HepG2 (cell line): ENCODE results near the gene ACOT9. TPM values are rescaled to one million over a fixed set of nuclear protein-coding genes. Genes with fewer than 3 reads are reported as not detected.

Experiments
- ERF ChIP-seq: IDR thresholded peaks from 2 replicates; pipeline ENCODE4 v1.6.1; 2018; ENCODE audit warnings: missing biosample characterization, missing genetic modification reagents
- HES4 ChIP-seq: sonication (generic); formaldehyde crosslinking; IDR thresholded peaks from 2 replicates; pipeline ENCODE4 v1.9.0; 2021; ENCODE audit warnings: mild to moderate bottlenecking, missing genetic modification reagents, borderline replicate concordance
- MED8 ChIP-seq: sonication (generic); formaldehyde crosslinking; IDR thresholded peaks from 2 replicates; pipeline ENCODE4 v1.8.1; 2023; ENCODE audit warnings: mild to moderate bottlenecking, missing genetic modification reagents; ENCODE audit not compliant: insufficient replicate concordance
- NCOA1 ChIP-seq: sonication (generic); formaldehyde crosslinking; IDR thresholded peaks from 2 replicates; pipeline ENCODE4 v1.9.0; 2021; ENCODE audit warnings: missing genetic modification reagents
- SAP130 ChIP-seq: IDR thresholded peaks from 2 replicates; pipeline ENCODE4 v1.6.1; 2016; ENCODE audit warnings: low read depth
- SATB2 ChIP-seq: sonication (generic); formaldehyde crosslinking; IDR thresholded peaks from 2 replicates; pipeline ENCODE4 v1.5.0; 2020; ENCODE audit warnings: missing genetic modification reagents
- SP5 ChIP-seq: IDR thresholded peaks from 2 replicates; pipeline ENCODE4 v1.6.1; 2016; ENCODE audit warnings: low read depth, borderline replicate concordance
- SPEN ChIP-seq: sonication (generic); formaldehyde crosslinking; IDR thresholded peaks from 2 replicates; pipeline ENCODE4 v1.5.1; 2020; ENCODE audit warnings: low read depth, mild to moderate bottlenecking, missing genetic modification reagents
- TCF12 ChIP-seq, 2 experiments: fragments of 450-650 bp in 1 of 2; sonication (generic) in 1 of 2; formaldehyde crosslinking in 1 of 2; IDR thresholded peaks; 2 replicates each; pipeline versions ENCODE4 v1.6.1 to v1.8.0; 2017 to 2022; ENCODE audit warnings: antibody characterized with exemption in 1 of 2, mild to moderate bottlenecking in 1 of 2, missing genetic modification reagents in 1 of 2, moderate library complexity in 1 of 2
- ZNF296 ChIP-seq: sonication (generic); formaldehyde crosslinking; conservative IDR thresholded peaks from 2 replicates; pipeline ENCODE4 v1.5.0; 2020; ENCODE audit warnings: mild to moderate bottlenecking, missing genetic modification reagents
- ZNF343 ChIP-seq: sonication (generic); formaldehyde crosslinking; IDR thresholded peaks from 2 replicates; pipeline ENCODE4 v1.4.0; 2020; ENCODE audit warnings: mild to moderate bottlenecking, missing genetic modification reagents
- ZNF660 ChIP-seq: sonication (generic); formaldehyde crosslinking; IDR thresholded peaks from 2 replicates; pipeline ENCODE4 v1.5.1; 2020; ENCODE audit warnings: mild to moderate bottlenecking, low read depth, missing genetic modification reagents, borderline replicate concordance
- polyA plus RNA-seq, 8 experiments: library from polyadenylated mRNA; depleted of rRNA in 3 of 8; stranded (reverse) in 7 of 8; unstranded in 1 of 8; fragments of >200 nt; fragmentation: Illumina TruSeq in 4 of 8; extraction: Trizol in 4 of 8; gene quantifications; 2 replicates each; pipeline versions ENCODE4 v1.2.1 to v1.2.3, GENCODE V29; 2011 to 2016; ENCODE audit warnings: low read depth in 4 of 8, missing spikeins in 1 of 8, mixed read lengths in 1 of 8; ENCODE audit not compliant: insufficient read depth in 1 of 8
- total RNA-seq, 5 experiments: library from RNA; depleted of rRNA; stranded (reverse); fragments of >200 nt; fragmentation: Illumina TruSeq; extraction: Trizol; gene quantifications; 2 replicates each; pipeline ENCODE4 v1.2.3, GENCODE V29; 2016; ENCODE audit warnings: low read depth in 1 of 5
- TF ChIP-seq, protein P1 (sequence below): sonication (generic); formaldehyde crosslinking; IDR thresholded peaks from 2 replicates; pipeline ENCODE4 v1.4.0; 2020; ENCODE audit warnings: missing genetic modification reagents, borderline replicate concordance
- TF ChIP-seq, protein P2 (sequence below): sonication (generic); formaldehyde crosslinking; IDR thresholded peaks from 2 replicates; pipeline ENCODE4 v1.4.0; 2020; ENCODE audit warnings: low read depth, missing genetic modification reagents
- TF ChIP-seq, protein P3 (sequence below), 2 experiments: sonication (generic) in 1 of 2; formaldehyde crosslinking in 1 of 2; IDR thresholded peaks; 2 replicates each; pipeline versions ENCODE4 v1.6.1 to v1.9.0; 2014 to 2022; ENCODE audit warnings: antibody characterized with exemption in 1 of 2, borderline replicate concordance in 1 of 2, inconsistent platforms in 1 of 2, low read depth in 1 of 2, missing genetic modification reagents in 1 of 2

The ACOT9 gene
- total and polyA plus RNA-seq, 2 of the 13 experiments (the other 11 are each of a cell fraction or from before 2014, with no cell fraction given): 33.3 to 36.9 TPM

DNA sequence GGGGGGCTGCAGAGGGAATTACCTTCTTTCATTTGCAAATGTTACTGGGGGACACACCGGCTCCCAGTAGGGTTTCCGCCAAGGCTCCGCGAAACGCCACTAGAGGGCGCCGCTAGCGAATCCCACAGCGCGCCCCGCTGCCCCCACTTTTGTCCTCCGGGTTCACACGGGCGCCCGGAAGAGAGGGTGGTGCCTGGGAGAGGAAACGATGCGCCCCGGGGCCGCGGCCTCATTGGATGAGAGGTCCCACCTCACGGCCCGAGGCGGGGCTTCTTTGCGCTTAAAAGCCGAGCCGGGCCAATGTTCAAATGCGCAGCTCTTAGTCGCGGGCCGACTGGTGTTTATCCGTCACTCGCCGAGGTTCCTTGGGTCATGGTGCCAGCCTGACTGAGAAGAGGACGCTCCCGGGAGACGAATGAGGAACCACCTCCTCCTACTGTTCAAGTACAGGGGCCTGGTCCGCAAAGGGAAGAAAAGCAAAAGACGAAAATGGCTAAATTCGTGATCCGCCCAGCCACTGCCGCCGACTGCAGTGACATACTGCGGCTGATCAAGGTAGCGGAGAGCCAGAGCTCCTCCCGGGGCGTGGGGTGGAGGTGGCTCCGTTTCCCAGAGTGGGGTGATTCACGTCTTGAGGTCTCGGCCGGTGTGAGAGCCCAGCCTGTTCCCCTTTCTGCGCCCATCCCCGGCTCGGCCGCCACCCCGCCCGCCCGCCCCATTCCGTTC lies 40.0 kb upstream of the ACOT9 start, which contains the start of gene SAT1 (continued):
- TF ChIP-seq TCF12 (IDR thresholded peaks at IDR 0.05) (no peak), TCF12 (CRISPR knock-in tag; IDR thresholded peaks at IDR 0.05) (no peak), SATB2 (CRISPR knock-in tag) (no peak), ZNF343 (CRISPR knock-in tag) (no peak), ZNF660 (no peak), HES4 (CRISPR knock-in tag) (no peak), SAP130 (CRISPR knock-in tag) (peak; percentile 70; the same call in 1 of the 2 replicates), SP5 (CRISPR knock-in tag) (0 out of 2 replicates have a peak, but pooled peaks have one; percentile 16), ZNF296 (no peak), SPEN (peak; percentile 72; the same call in 1 of the 2 replicates), MED8 (CRISPR knock-in tag) (no peak), ERF (CRISPR knock-in tag) (peak; percentile 85), NCOA1 (CRISPR knock-in tag) (no peak)
- TF ChIP-seq, protein P1, sequence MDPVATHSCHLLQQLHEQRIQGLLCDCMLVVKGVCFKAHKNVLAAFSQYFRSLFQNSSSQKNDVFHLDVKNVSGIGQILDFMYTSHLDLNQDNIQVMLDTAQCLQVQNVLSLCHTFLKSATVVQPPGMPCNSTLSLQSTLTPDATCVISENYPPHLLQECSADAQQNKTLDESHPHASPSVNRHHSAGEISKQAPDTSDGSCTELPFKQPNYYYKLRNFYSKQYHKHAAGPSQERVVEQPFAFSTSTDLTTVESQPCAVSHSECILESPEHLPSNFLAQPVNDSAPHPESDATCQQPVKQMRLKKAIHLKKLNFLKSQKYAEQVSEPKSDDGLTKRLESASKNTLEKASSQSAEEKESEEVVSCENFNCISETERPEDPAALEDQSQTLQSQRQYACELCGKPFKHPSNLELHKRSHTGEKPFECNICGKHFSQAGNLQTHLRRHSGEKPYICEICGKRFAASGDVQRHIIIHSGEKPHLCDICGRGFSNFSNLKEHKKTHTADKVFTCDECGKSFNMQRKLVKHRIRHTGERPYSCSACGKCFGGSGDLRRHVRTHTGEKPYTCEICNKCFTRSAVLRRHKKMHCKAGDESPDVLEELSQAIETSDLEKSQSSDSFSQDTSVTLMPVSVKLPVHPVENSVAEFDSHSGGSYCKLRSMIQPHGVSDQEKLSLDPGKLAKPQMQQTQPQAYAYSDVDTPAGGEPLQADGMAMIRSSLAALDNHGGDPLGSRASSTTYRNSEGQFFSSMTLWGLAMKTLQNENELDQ (CRISPR knock-in tag): no peak
- TF ChIP-seq, protein P2, sequence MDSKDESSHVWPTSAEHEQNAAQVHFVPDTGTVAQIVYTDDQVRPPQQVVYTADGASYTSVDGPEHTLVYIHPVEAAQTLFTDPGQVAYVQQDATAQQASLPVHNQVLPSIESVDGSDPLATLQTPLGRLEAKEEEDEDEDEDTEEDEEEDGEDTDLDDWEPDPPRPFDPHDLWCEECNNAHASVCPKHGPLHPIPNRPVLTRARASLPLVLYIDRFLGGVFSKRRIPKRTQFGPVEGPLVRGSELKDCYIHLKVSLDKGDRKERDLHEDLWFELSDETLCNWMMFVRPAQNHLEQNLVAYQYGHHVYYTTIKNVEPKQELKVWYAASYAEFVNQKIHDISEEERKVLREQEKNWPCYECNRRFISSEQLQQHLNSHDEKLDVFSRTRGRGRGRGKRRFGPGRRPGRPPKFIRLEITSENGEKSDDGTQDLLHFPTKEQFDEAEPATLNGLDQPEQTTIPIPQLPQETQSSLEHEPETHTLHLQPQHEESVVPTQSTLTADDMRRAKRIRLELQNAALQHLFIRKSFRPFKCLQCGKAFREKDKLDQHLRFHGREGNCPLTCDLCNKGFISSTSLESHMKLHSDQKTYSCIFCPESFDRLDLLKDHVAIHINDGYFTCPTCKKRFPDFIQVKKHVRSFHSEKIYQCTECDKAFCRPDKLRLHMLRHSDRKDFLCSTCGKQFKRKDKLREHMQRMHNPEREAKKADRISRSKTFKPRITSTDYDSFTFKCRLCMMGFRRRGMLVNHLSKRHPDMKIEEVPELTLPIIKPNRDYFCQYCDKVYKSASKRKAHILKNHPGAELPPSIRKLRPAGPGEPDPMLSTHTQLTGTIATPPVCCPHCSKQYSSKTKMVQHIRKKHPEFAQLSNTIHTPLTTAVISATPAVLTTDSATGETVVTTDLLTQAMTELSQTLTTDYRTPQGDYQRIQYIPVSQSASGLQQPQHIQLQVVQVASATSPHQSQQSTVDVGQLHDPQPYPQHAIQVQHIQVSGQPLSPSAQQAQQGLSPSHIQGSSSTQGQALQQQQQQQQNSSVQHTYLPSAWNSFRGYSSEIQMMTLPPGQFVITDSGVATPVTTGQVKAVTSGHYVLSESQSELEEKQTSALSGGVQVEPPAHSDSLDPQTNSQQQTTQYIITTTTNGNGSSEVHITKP (CRISPR knock-in tag): no peak
- TF ChIP-seq, protein P3, sequence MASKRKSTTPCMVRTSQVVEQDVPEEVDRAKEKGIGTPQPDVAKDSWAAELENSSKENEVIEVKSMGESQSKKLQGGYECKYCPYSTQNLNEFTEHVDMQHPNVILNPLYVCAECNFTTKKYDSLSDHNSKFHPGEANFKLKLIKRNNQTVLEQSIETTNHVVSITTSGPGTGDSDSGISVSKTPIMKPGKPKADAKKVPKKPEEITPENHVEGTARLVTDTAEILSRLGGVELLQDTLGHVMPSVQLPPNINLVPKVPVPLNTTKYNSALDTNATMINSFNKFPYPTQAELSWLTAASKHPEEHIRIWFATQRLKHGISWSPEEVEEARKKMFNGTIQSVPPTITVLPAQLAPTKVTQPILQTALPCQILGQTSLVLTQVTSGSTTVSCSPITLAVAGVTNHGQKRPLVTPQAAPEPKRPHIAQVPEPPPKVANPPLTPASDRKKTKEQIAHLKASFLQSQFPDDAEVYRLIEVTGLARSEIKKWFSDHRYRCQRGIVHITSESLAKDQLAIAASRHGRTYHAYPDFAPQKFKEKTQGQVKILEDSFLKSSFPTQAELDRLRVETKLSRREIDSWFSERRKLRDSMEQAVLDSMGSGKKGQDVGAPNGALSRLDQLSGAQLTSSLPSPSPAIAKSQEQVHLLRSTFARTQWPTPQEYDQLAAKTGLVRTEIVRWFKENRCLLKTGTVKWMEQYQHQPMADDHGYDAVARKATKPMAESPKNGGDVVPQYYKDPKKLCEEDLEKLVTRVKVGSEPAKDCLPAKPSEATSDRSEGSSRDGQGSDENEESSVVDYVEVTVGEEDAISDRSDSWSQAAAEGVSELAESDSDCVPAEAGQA (IDR thresholded peaks at IDR 0.05; ENCODE audit: low read depth): no peak
- TF ChIP-seq, protein P3 (CRISPR knock-in tag; IDR thresholded peaks at IDR 0.05; ENCODE audit: borderline replicate concordance): no peak
